Cardiac septum (tissue), 1 donor: Measurements from ENCODE around the gene DLGAP3. TPM values are rescaled to one million over a fixed set of nuclear protein-coding genes. Genes with fewer than 3 reads are reported as not detected.
"Not testable (repeated sequence)": the region's sequence is repeated elsewhere in the genome, so short reads cannot be mapped to it uniquely, and the experiment has no call there.

Experiments used
- DNase-seq: peaks from one replicate; pipeline ENCODE4 v3.0.0-alpha.2; 2020; ENCODE audit warnings: low spot score
- intact Hi-C: fragments of 100-400 bp; cut with DNase I; formaldehyde crosslinking; loops from one replicate; pipeline ENCODE4 v1.14.0; 2022
- long read RNA-seq: library from polyadenylated mRNA; unstranded; transcript quantifications from one replicate; pipeline ENCODE4 v2.0.0, GENCODE V29; 2021
- total RNA-seq: library from RNA; stranded (reverse); fragmentation: NEBNext Ultra II Directional; extraction: Animal tissue kit (Norgen Biotek cat#: 25700); gene quantifications from one replicate; pipeline ENCODE4 v1.2.1, GENCODE V29; 2021
- donor health status: DM: no; HTN: no; CAD: no.

Gene DLGAP3
- total RNA-seq, result 0.11 TPM
- long read RNA-seq, partial matches to known transcripts, result 0 of 1 reads
- long read RNA-seq, other reads (novel, unspliced or antisense), result 1 of 1 reads

GRCh38 chr1:34929497-34929852 lies at the start of gene DLGAP3:
Gene DLGAP3 (minus strand): TSS chr1:34929650. CDS start chr1:34905383, 24,267 bp downstream.
- no peak for DNase-seq

DNA sequence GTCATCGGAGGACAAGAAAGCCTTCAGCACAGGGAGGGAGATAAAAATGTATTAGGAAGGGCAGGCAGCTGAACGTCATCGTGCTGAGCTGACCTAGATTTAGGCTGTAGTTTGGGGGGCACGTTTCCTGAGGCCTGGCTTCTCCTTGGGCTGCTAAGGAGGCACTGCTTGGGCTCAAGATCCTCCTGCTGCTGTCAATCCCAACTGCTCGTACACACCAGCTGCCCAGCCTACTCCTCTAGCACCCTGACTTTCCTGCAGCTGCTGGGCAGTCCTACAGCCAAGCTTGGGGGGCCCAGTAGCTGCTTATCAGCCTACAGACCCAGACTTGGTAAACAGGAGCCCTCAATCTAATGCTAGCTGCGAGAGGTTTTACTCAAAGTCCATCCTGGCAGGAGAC lies 49.5 kb upstream of the DLGAP3 start:
- intact Hi-C loops, result no loop called here
- no peak for DNase-seq

More at GRCh38 chr1:34929497-34929852, at the start of gene DLGAP3:
- intact Hi-C loops, result no loop called here

GRCh38 chr1:34977858-34978257 lies 48.4 kb upstream of the DLGAP3 start:
- DNase-seq, result no peak
- intact Hi-C loops, result no loop called here

DNA sequence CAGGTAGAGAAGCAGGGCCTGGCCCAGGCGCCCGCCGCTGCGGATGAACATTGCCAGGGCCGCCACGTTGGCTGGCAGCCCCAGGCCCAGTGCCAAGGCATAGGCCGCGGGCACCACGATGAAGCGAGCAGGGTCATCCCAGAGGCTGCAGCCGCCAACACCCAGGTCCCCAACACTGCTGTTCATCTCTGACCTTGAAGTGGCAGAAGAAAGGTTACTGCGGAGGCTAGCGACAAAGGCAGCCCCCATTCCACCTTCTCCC lies 47.7 kb upstream of the DLGAP3 start:
- no peak for DNase-seq
- intact Hi-C loops, result no loop called here

DNA sequence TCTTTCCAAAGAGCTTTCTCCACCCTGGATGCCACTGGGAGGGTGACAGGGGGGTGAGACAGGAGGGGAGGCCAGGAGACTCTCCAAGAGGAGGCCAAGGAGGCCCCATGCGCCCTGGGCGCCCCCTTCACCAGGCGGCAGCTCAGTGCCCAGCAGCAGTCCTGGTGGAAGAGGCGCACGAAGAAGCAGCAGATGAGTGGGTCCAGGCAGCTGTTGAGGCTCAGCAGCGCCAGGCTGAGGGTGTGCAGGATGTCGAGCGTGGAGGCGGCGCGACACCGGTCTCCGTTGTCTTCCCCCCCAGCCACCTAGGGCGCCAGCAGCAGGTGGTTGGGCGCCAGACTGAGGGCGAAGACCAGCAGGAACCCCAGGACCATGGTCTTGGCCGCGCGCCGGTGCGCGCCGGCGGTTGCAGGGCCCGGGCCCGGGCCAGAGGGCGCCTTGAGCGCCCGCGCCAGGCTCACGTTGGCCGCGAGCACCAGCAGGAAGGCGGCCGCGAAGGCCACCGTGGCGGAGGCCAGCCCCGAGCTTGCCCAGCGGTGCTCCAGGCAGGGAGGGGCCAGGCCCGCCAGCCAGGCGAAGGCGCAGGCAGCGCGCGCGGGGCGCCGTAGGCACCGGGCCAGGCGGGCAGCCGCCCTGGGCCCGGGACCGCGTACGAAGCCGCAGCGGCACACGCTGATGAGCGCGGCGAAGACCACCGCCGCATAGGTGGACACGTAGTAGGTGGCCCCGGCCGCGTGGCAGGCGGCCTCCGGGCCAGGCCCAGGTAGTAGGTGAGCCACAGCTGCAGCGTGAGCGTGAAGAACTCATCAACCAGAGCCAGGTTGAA lies 47.1 kb upstream of the DLGAP3 start:
- no peak for DNase-seq
- intact Hi-C loops, result no loop called here

GRCh38 chr1:34975771-34976170 lies 46.3 kb upstream of the DLGAP3 start:
- DNase-seq, result no peak

DNA sequence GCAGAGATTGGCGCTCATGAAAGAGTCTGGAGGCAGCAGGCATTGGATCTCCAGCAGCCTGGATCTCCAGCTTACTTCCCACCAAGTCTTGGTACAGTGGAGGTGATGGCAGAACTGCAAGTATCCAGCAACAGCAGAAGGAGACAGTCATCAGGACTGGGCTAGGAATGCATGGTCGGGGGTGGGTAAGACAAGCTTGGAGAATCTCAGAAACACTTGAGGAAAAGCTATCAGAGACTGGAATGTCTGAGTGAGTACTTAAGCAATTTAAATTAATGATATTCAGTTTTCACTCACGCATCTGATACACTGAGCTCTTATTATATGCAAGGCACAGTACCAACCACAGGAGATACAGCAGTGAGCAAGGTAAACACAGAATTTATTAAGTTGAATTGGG lies 45.9 kb upstream of the DLGAP3 start:
- DNase-seq, result no peak
- intact Hi-C loops, result no loop called here

More at GRCh38 chr1:34975771-34976170, 46.3 kb upstream of the DLGAP3 start:
- intact Hi-C loops, result no loop called here

DNA sequence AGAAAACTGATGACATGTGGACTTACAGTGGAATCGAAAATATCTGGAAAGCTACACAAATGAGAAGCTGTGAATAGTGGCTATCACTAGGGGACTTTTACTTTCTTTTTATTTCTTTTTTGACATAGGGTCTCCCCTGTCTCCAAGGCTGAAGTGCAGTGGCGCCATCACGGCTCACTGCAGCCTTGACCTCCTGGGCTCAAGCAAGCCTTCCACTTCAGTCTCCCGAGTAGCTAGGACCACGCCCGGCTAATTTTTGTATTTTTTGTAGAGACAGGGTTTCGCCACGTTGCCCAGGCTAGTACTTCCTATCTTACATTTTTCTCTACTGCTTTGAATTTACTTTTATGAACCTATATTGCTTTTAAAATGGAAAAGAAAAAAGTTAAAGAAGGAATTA lies 45.2 kb upstream of the DLGAP3 start:
- DNase-seq, result no peak
- intact Hi-C loops, result no loop called here

- DNase-seq, result no peak
- intact Hi-C loops, result no loop called here
These were observed 43.9 kb upstream of the DLGAP3 start for GRCh38 chr1:34973326-34973725.

- intact Hi-C loops, result no loop called here
- no peak for DNase-seq
These were observed 41.4 kb upstream of the DLGAP3 start for GRCh38 chr1:34970829-34971228.

GRCh38 chr1:34970220-34970735 lies 40.8 kb upstream of the DLGAP3 start:
- intact Hi-C loops, result no loop called here
- DNase-seq, result no peak

DNA sequence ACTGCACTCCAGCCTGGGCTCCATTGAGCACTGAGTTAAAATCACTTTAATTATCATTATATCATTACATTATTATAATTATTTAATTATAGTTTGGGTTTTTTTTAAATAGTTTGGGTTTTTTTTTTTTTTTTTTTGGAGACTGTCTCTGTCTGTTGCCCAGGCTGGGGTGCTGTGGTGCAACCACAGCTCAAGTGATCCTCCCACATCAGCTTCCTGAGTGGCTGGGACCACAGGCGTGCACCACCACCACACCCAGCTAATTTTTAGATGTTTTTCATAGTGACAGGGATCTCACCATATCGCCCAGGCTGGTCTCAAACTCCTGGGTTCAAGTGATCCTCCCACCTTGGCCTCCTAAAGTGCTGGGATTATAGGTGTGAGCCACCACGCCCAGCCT lies 38.8 kb upstream of the DLGAP3 start:
- DNase-seq, intact Hi-C loops: not testable (repeated sequence)

- intact Hi-C loops, DNase-seq: not testable (repeated sequence)
These were observed 38.2 kb upstream of the DLGAP3 start for GRCh38 chr1:34967672-34968071.

GRCh38 chr1:34965597-34965996 lies 36.1 kb upstream of the DLGAP3 start:
- intact Hi-C loops, result no loop called here

GRCh38 chr1:34950428-34950827 lies 21.0 kb upstream of the DLGAP3 start:
- intact Hi-C loops, result no loop called here
- DNase-seq, result no peak

More at GRCh38 chr1:34965597-34965996, 36.1 kb upstream of the DLGAP3 start:
- DNase-seq, result no peak

GRCh38 chr1:34948739-34949138 lies 19.3 kb upstream of the DLGAP3 start:
- DNase-seq, intact Hi-C loops: not testable (repeated sequence)

GRCh38 chr1:34947641-34948314 lies 18.3 kb upstream of the DLGAP3 start:
- intact Hi-C loops, DNase-seq: not testable (repeated sequence)

GRCh38 chr1:34946211-34946610 lies 16.8 kb upstream of the DLGAP3 start:
- intact Hi-C loops, result no loop called here
- no peak for DNase-seq

DNA sequence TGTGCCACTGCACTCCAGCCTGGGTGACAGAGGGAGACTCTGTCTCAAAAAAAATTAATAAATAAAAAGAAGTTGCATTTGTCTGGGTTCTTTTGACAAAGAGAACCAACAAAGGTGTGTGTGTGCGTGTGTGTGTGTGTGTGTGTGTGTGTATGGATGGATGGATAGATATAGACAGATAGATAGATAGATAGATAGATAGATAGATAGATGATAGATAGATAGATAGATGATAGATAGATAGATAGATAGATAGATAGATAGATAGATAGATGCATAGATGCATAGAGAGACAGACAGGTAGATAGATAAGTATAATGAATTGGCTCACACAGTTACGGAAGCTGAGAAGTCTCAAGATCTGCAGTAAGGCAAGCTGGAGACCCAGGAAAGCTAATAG lies 12.3 kb upstream of the DLGAP3 start:
- DNase-seq, intact Hi-C loops: not testable (repeated sequence)

- DNase-seq, result no peak
- intact Hi-C loops, result no loop called here
These were observed 1.2 kb upstream of the DLGAP3 start for GRCh38 chr1:34930702-34931071.
